GM18858 (cell line): ENCODE data around the gene LMOD3.

Source experiments
- ATAC-seq: cut with Tn5 transposase; IDR thresholded peaks from one replicate; pipeline ENCODE4 v1.9.1; 2021; ENCODE audit not compliant: unreplicated experiment

The LMOD3 gene

GRCh38 chr3:69094467-69095205 lies 27.8 kb downstream of the LMOD3 start:
- ATAC-seq = no peak

- ATAC-seq = peak; percentile 77
Observed at GRCh38 chr3:69092030-69092516, 30.3 kb downstream of the LMOD3 start.

- ATAC-seq = no peak
Observed at GRCh38 chr3:69091389-69092029, 30.9 kb downstream of the LMOD3 start.

GRCh38 chr3:69090021-69090420 lies 32.4 kb downstream of the LMOD3 start:
- ATAC-seq = no peak

- peak; percentile 23 for ATAC-seq
Observed at GRCh38 chr3:69088063-69088462, 34.3 kb downstream of the LMOD3 start.

- no peak for ATAC-seq
Observed at GRCh38 chr3:69087030-69087791, 35.2 kb downstream of the LMOD3 start.

GRCh38 chr3:69085833-69086722 lies 36.3 kb downstream of the LMOD3 start:
- no peak for ATAC-seq

GRCh38 chr3:69085168-69085832 lies 37.1 kb downstream of the LMOD3 start:
- ATAC-seq = no peak

GRCh38 chr3:69084326-69085167 lies 37.8 kb downstream of the LMOD3 start, which contains the start of gene ARL6IP5:
TSS of gene ARL6IP5 (plus strand) at chr3:69084937. CDS start at chr3:69085048, 111 bp downstream.
- peak; percentile 41 for ATAC-seq

- peak; percentile 66 for ATAC-seq
Observed at GRCh38 chr3:69082805-69083204, 39.6 kb downstream of the LMOD3 start.

- no peak for ATAC-seq
Observed at GRCh38 chr3:69082361-69082760, 40.0 kb downstream of the LMOD3 start.

- peak; percentile 14 for ATAC-seq
Observed at GRCh38 chr3:69081583-69082262, 40.7 kb downstream of the LMOD3 start.

- ATAC-seq = no peak
Observed at GRCh38 chr3:69080233-69080920, 42.0 kb downstream of the LMOD3 start, which contains the start of gene UBA3. TSS of gene UBA3 (minus strand) at chr3:69080365. CDS start at chr3:69080353, 12 bp downstream.

GRCh38 chr3:69079269-69080159 lies 42.9 kb downstream of the LMOD3 start:
- ATAC-seq = no peak

- ATAC-seq = no peak
Observed at GRCh38 chr3:69072928-69073327, 49.5 kb downstream of the LMOD3 start.

GRCh38 chr3:69066121-69066520 lies 56.3 kb downstream of the LMOD3 start:
- ATAC-seq = no peak
